B cell (primary cell): Measurements from ENCODE around the gene EGFR. TPM values are rescaled to one million over a fixed set of nuclear protein-coding genes. Genes with fewer than 3 reads are reported as not detected.

Source experiments
- ATAC-seq: fragments of 200-7000 bp; cut with Tn5 transposase; one replicate; pipeline ENCODE4 v1.10.0; 2021; ENCODE audit warnings: low read depth, mild to moderate bottlenecking, moderate number of reproducible peaks, moderate library complexity
- CTCF ChIA-PET: fragments of 350-600 bp; sonication (Branson Sonifier 250); formaldehyde crosslinking; loops from one replicate; lab custom pipeline; 2021; ENCODE audit warnings: antibody characterized with exemption, inconsistent platforms; lab: Charles Lee
- POLR2A ChIA-PET: fragments of 350-600 bp; sonication (Branson Sonifier 250); formaldehyde crosslinking; loops from one replicate; lab custom pipeline; 2021; ENCODE audit warnings: antibody characterized with exemption; lab: Charles Lee
- DNase-seq: peaks from one replicate; pipeline ENCODE4 v3.0.0; 2013
- H2AFZ ChIP-seq: 2 replicates; pipeline ENCODE4 v1.6.1; 2012; ENCODE audit warnings: mild to moderate bottlenecking, low read depth, low read length; ENCODE audit not compliant: insufficient read depth, poor library complexity, severe bottlenecking
- H3K27ac ChIP-seq, 2 donors: 1 replicate in 1 of 2; 2 replicates in 1 of 2; pipeline ENCODE4 v1.5.1; 2012 to 2013; ENCODE audit warnings: low read length in 2 of 2, mild to moderate bottlenecking in 2 of 2, moderate library complexity in 1 of 2
- H3K27me3 ChIP-seq, 4 experiments: fragments of 200-600 bp in 1 of 4; sonication (generic) in 1 of 4; replicated peaks in 1 of 4; 1 replicate in 2 of 4; 2 replicates in 2 of 4; pipeline versions ENCODE4 v1.6.1 to v1.7.0; 2013 to 2016; ENCODE audit warnings: low read length in 3 of 4, mild to moderate bottlenecking in 2 of 4, mixed read lengths in 1 of 4, moderate library complexity in 1 of 4; ENCODE audit not compliant: insufficient read depth in 4 of 4, control insufficient read depth in 3 of 4; ENCODE audit errors: control extremely low read depth in 1 of 4
- H3K36me3 ChIP-seq, 2 experiments: replicated peaks in 1 of 2; 1 replicate in 1 of 2; 2 replicates in 1 of 2; pipeline versions ENCODE4 v1.6.1 to v1.7.1; 2013; ENCODE audit warnings: low read length in 1 of 2; ENCODE audit not compliant: insufficient read depth in 2 of 2, control insufficient read depth in 1 of 2; ENCODE audit errors: control extremely low read depth in 1 of 2, extremely low read depth in 1 of 2
- H3K4me1 ChIP-seq, 2 donors: fragments of 200-600 bp in 1 of 2; sonication (generic) in 1 of 2; 1 replicate in 1 of 2; 2 replicates in 1 of 2; pipeline versions ENCODE4 v1.5.1 to v1.6.1; 2013 to 2017; ENCODE audit warnings: low read length in 2 of 2; ENCODE audit not compliant: control insufficient read depth in 2 of 2, insufficient read depth in 2 of 2
- H3K4me2 ChIP-seq: replicated peaks from 2 replicates; pipeline ENCODE3; 2012; ENCODE audit warnings: mild to moderate bottlenecking, low read depth, low read length; ENCODE audit not compliant: poor library complexity, severe bottlenecking
- H3K4me3 ChIP-seq, 5 experiments: fragments of 200-600 bp in 1 of 5; sonication (generic) in 1 of 5; 1 replicate in 3 of 5; 2 replicates in 2 of 5; pipeline versions ENCODE4 v1.5.1 to v1.7.0; 2011 to 2016; ENCODE audit warnings: low read length in 4 of 5, mild to moderate bottlenecking in 4 of 5, low read depth in 2 of 5, control low read depth in 1 of 5, moderate library complexity in 1 of 5; ENCODE audit not compliant: insufficient read depth in 1 of 5; ENCODE audit errors: control extremely low read depth in 1 of 5, extremely low read depth in 1 of 5
- H3K79me2 ChIP-seq: fragments of 200-600 bp; sonication (generic); one replicate; pipeline ENCODE4 v1.6.0; 2016; ENCODE audit warnings: low read length; ENCODE audit not compliant: control insufficient read depth, insufficient read depth
- H3K9ac ChIP-seq: fragments of 200-600 bp; sonication (generic); 2 replicates; pipeline ENCODE4 v1.6.1; 2017; ENCODE audit warnings: mild to moderate bottlenecking, low read length, moderate library complexity
- H3K9me3 ChIP-seq, 3 donors: one replicate each; pipeline versions ENCODE4 v1.6.1 to v1.7.1; 2013; ENCODE audit warnings: low read length in 2 of 3; ENCODE audit not compliant: control insufficient read depth in 2 of 3, insufficient read depth in 1 of 3; ENCODE audit errors: control extremely low read depth in 1 of 3
- H4K20me1 ChIP-seq: 2 replicates; pipeline ENCODE4 v1.6.0; 2012; ENCODE audit warnings: mild to moderate bottlenecking, low read length; ENCODE audit not compliant: insufficient read depth, control insufficient read depth, poor library complexity, severe bottlenecking
- H3K27ac Mint-ChIP-seq: one replicate; pipeline ENCODE4 v1.8.0; 2021; ENCODE audit warnings: mixed read lengths
- H3K27me3 Mint-ChIP-seq: one replicate; pipeline ENCODE4 v1.8.0; 2021; ENCODE audit warnings: mixed read lengths
- H3K4me1 Mint-ChIP-seq: one replicate; pipeline ENCODE4 v1.8.0; 2021; ENCODE audit warnings: mixed read lengths
- H3K4me3 Mint-ChIP-seq: one replicate; pipeline ENCODE4 v1.8.0; 2021; ENCODE audit warnings: mixed read lengths
- H3K9me3 Mint-ChIP-seq: one replicate; pipeline ENCODE4 v1.8.0; 2022; ENCODE audit warnings: mixed read lengths; ENCODE audit not compliant: insufficient read depth
- CTCF ChIP-seq: fragments of 200-600 bp; IDR thresholded peaks from one replicate; pipeline ENCODE4 v1.8.0; 2022; ENCODE audit warnings: antibody characterized with exemption, mild to moderate bottlenecking
- EZH2 ChIP-seq: IDR thresholded peaks from 2 replicates; pipeline ENCODE4 v1.6.1; 2012; ENCODE audit warnings: borderline replicate concordance, low read depth, mild to moderate bottlenecking, moderate library complexity, low read length; ENCODE audit not compliant: insufficient read depth, poor library complexity, severe bottlenecking
- WGBS: methylation state at CpG from one replicate; pipeline ENCODE4 v1.1.5; 2013; ENCODE audit warnings: missing lambda C conversion rate; ENCODE audit not compliant: insufficient coverage; 5-methylcytosine and 5-hydroxymethylcytosine counted together
- intact Hi-C: fragments of 100-400 bp; cut with micrococcal nuclease; formaldehyde crosslinking; loops from one replicate; pipeline ENCODE4 v1.10.0; 2022
- polyA plus RNA-seq: library from polyadenylated mRNA; depleted of rRNA; stranded (reverse); fragments of >200 nt; gene quantifications from 2 replicates; pipeline ENCODE4 v1.2.3, GENCODE V29; 2012
- total RNA-seq, 2 donors: library from RNA; stranded (reverse); fragments of 120-200 nt in 1 of 2; gene quantifications; 1 replicate in 1 of 2; 2 replicates in 1 of 2; pipeline versions ENCODE4 v1.2.3 to v1.2.4, GENCODE V29; 2013 to 2022

The EGFR gene
- total and polyA plus RNA-seq, 2 donors (not counting 1 experiment from before 2014, with no cell fraction given): not detected

GRCh38 chr7:55078465-55079372, 59.9 kb downstream of the EGFR start:
- peaks cover 12% of the 10 kb centered on the region for H3K4me1 Mint-ChIP-seq
- intact Hi-C loops: no loop called here
- H4K20me1 ChIP-seq: no peaks in the 10 kb centered on the region
- H3K4me2 ChIP-seq: no peak overlapping the region
- peaks cover 0 to 9% (median 0%) of the 10 kb centered on the region in 3 donors for H3K9me3 ChIP-seq
- peaks cover 0 to 6% (median 3%) of the 10 kb centered on the region in 4 experiments for H3K27me3 ChIP-seq
- WGBS: 82% methylated on average over 40 of the region's 42 CpGs
- H3K4me3 ChIP-seq: no peak overlapping the region
- ATAC-seq: no peak
- no peak overlapping the region for H3K4me3 Mint-ChIP-seq
- no peaks in the 10 kb centered on the region for H3K9me3 Mint-ChIP-seq
- H2AFZ ChIP-seq: no peak overlapping the region
- H3K27ac Mint-ChIP-seq: no peak overlapping the region
- TF ChIP-seq EZH2: no peak
- no peak for TF ChIP-seq CTCF
- POLR2A ChIA-PET: no interaction called here
- peaks cover 3 to 5% of the 10 kb centered on the region in 2 donors for H3K4me1 ChIP-seq
- CTCF ChIA-PET: no interaction called here
- H3K9ac ChIP-seq: no peak overlapping the region
- DNase-seq: no peak
- no peaks in the 10 kb centered on the region for H3K36me3 ChIP-seq
- peaks cover 20% of the 10 kb centered on the region for H3K27me3 Mint-ChIP-seq
- H3K27ac ChIP-seq: no peak overlapping the region
- H3K79me2 ChIP-seq: no peaks in the 10 kb centered on the region

- peaks cover 30% of the 10 kb centered on the region for H3K27me3 Mint-ChIP-seq
- H3K27ac Mint-ChIP-seq: no peak overlapping the region
- Histone ChIP-seq H3K4me2 (no peak overlapping the region), H3K27ac (no peak overlapping the region), H3K4me3 (no peak overlapping the region), H3K27me3 (peaks cover 0 to 13% (median 10%) of the 10 kb centered on the region in 4 experiments), H3K9me3 (peaks cover 0 to 9% (median 0%) of the 10 kb centered on the region in 3 donors), H3K79me2 (no peaks in the 10 kb centered on the region), H2AFZ (no peak overlapping the region), H3K36me3 (no peaks in the 10 kb centered on the region), H3K9ac (no peak overlapping the region), H3K4me1 (no peaks in the 10 kb centered on the region), H4K20me1 (no peaks in the 10 kb centered on the region)
- H3K9me3 Mint-ChIP-seq: no peaks in the 10 kb centered on the region
- POLR2A ChIA-PET: no interaction called here
- no peak overlapping the region for H3K4me3 Mint-ChIP-seq
- TF ChIP-seq EZH2: no peak
- TF ChIP-seq CTCF: no peak
- peaks cover 2% of the 10 kb centered on the region for H3K4me1 Mint-ChIP-seq
- intact Hi-C loops: no loop called here
- no peak for ATAC-seq
- no peak for DNase-seq
- CTCF ChIA-PET: no interaction called here
Measured at GRCh38 chr7:55080000-55080623, 61.3 kb downstream of the EGFR start.
